Right atrium auricular region (tissue), 2 donors: Measurements from ENCODE around the gene ITIH4. TPM values are rescaled to one million over a fixed set of nuclear protein-coding genes. Genes with fewer than 3 reads are reported as not detected.

Experiments
- DNase-seq: peaks from one replicate; pipeline ENCODE4 v3.0.0-alpha.2; 2019; ENCODE audit warnings: low spot score
- H3K27ac ChIP-seq, 2 donors: fragments of 200-600 bp; sonication (generic); 1 replicate in 1 of 2; 2 replicates in 1 of 2; pipeline ENCODE4 v1.5.1; 2016 to 2019
- H3K27me3 ChIP-seq, 2 donors: fragments of 200-600 bp; sonication (generic); one replicate each; pipeline versions ENCODE4 v1.5.1 to v1.6.0; 2017 to 2019
- H3K36me3 ChIP-seq: fragments of 200-600 bp; sonication (generic); one replicate; pipeline ENCODE4 v1.5.1; 2016
- H3K4me1 ChIP-seq, 2 donors: fragments of 200-600 bp; sonication (generic); one replicate each; pipeline versions ENCODE4 v1.5.1 to v1.6.0; 2017 to 2019
- H3K4me3 ChIP-seq, 2 donors: fragments of 200-600 bp; sonication (generic); 1 replicate in 1 of 2; 2 replicates in 1 of 2; pipeline ENCODE4 v1.5.1; 2017 to 2019; ENCODE audit warnings: mild to moderate bottlenecking in 1 of 2, moderate library complexity in 1 of 2
- H3K9me3 ChIP-seq, 2 donors: fragments of 200-600 bp; sonication (generic); one replicate each; pipeline ENCODE4 v1.5.1; 2019
- CTCF ChIP-seq, 2 donors: fragments of 200-600 bp; sonication (generic); IDR thresholded peaks; one replicate each; pipeline ENCODE4 v1.5.1; 2019; ENCODE audit warnings: antibody characterized with exemption in 2 of 2
- total RNA-seq, 2 donors: library from RNA; depleted of rRNA; stranded (reverse); fragments of >200 nt; gene quantifications; one replicate each; pipeline ENCODE4 v1.1.0, GENCODE V29; 2016

The ITIH4 gene
- total RNA-seq, 2 donors from 2014 or later = 1.2 TPM; not detected in 1

GRCh38 chr3:52793702-52794611 lies 36.5 kb downstream of the ITIH4 start:
- Histone ChIP-seq H3K36me3 (no peaks in the 10 kb centered on the region), H3K27me3 (no peaks in the 10 kb centered on the region), H3K9me3 (no peaks in the 10 kb centered on the region), H3K27ac (no peak overlapping the region), H3K4me1 (no peaks in the 10 kb centered on the region), H3K4me3 (no peak overlapping the region)
- DNase-seq = no peak
- TF ChIP-seq CTCF (IDR thresholded peaks at IDR 0.05) = no peak

GRCh38 chr3:52792961-52793695 lies 37.3 kb downstream of the ITIH4 start:
- H3K36me3 ChIP-seq = no peaks in the 10 kb centered on the region
- no peaks in the 10 kb centered on the region for H3K9me3 ChIP-seq
- no peaks in the 10 kb centered on the region for H3K4me1 ChIP-seq
- DNase-seq = no peak
- TF ChIP-seq CTCF (IDR thresholded peaks at IDR 0.05) = no peak
- no peak overlapping the region for H3K27ac ChIP-seq
- no peaks in the 10 kb centered on the region for H3K27me3 ChIP-seq
- no peak overlapping the region for H3K4me3 ChIP-seq

GRCh38 chr3:52792413-52792812 lies 38.1 kb downstream of the ITIH4 start:
- DNase-seq = no peak
- H3K4me3 ChIP-seq = no peak overlapping the region
- H3K27me3 ChIP-seq = no peaks in the 10 kb centered on the region
- no peaks in the 10 kb centered on the region for H3K36me3 ChIP-seq
- H3K9me3 ChIP-seq = no peaks in the 10 kb centered on the region
- TF ChIP-seq CTCF (IDR thresholded peaks at IDR 0.05) = no peak
- H3K27ac ChIP-seq = no peak overlapping the region
- H3K4me1 ChIP-seq = no peaks in the 10 kb centered on the region

GRCh38 chr3:52791928-52792327 lies 38.5 kb downstream of the ITIH4 start:
- no peaks in the 10 kb centered on the region for H3K4me1 ChIP-seq
- H3K27ac ChIP-seq = no peak overlapping the region
- H3K4me3 ChIP-seq = no peak overlapping the region
- no peak for TF ChIP-seq CTCF (IDR thresholded peaks at IDR 0.05)
- no peaks in the 10 kb centered on the region for H3K9me3 ChIP-seq
- no peaks in the 10 kb centered on the region for H3K27me3 ChIP-seq
- H3K36me3 ChIP-seq = no peaks in the 10 kb centered on the region
- no peak for DNase-seq

GRCh38 chr3:52791366-52791765 lies 39.1 kb downstream of the ITIH4 start:
- Histone ChIP-seq H3K27me3 (no peaks in the 10 kb centered on the region), H3K4me3 (no peak overlapping the region), H3K4me1 (no peaks in the 10 kb centered on the region), H3K27ac (no peak overlapping the region), H3K9me3 (no peaks in the 10 kb centered on the region), H3K36me3 (no peaks in the 10 kb centered on the region)
- no peak for DNase-seq
- TF ChIP-seq CTCF (IDR thresholded peaks at IDR 0.05) = no peak
